Measurements from ENCODE around the gene RASD2.
A peak's percentile ranks its signal among the peaks of the same experiment; 100 is the strongest.

The RASD2 gene

GRCh38 chr22:35533365-35534029 lies 7.1 kb upstream of the RASD2 start:
- no peak for DNase-seq (ENCODE audit: low spot score)
- in situ Hi-C loops (cut with MboI; ENCODE audit: low sequenced_read_pairs, unreplicated experiment): no loop called here
- TF ChIP-seq CTCF (IDR thresholded peaks at IDR 0.05; ENCODE audit: borderline replicate concordance, control extremely low read depth, extremely low read depth, insufficient read depth, missing control alignments): no peak

- no peak for TF ChIP-seq CTCF (IDR thresholded peaks at IDR 0.05; ENCODE audit: borderline replicate concordance, control extremely low read depth, extremely low read depth, insufficient read depth, missing control alignments)
- in situ Hi-C loops (cut with MboI; ENCODE audit: low sequenced_read_pairs, unreplicated experiment): no loop called here
- no peak for DNase-seq (ENCODE audit: low spot score)
Measured at GRCh38 chr22:35534091-35534490, 6.5 kb upstream of the RASD2 start.

GRCh38 chr22:35537232-35537631 lies 3.4 kb upstream of the RASD2 start:
- TF ChIP-seq CTCF (IDR thresholded peaks at IDR 0.05; ENCODE audit: borderline replicate concordance, control extremely low read depth, extremely low read depth, insufficient read depth, missing control alignments): no peak
- DNase-seq (ENCODE audit: low spot score): no peak
- in situ Hi-C loops (cut with MboI; ENCODE audit: low sequenced_read_pairs, unreplicated experiment): no loop called here

GRCh38 chr22:35538801-35539321 lies 1.8 kb upstream of the RASD2 start:
- TF ChIP-seq CTCF (IDR thresholded peaks at IDR 0.05; ENCODE audit: borderline replicate concordance, control extremely low read depth, extremely low read depth, insufficient read depth, missing control alignments): peak; percentile 20
- DNase-seq (ENCODE audit: low spot score): peak; percentile 58
- in situ Hi-C loops (cut with MboI; ENCODE audit: low sequenced_read_pairs, unreplicated experiment): no loop called here

- no peak for TF ChIP-seq CTCF (IDR thresholded peaks at IDR 0.05; ENCODE audit: borderline replicate concordance, control extremely low read depth, extremely low read depth, insufficient read depth, missing control alignments)
- in situ Hi-C loops (cut with MboI; ENCODE audit: low sequenced_read_pairs, unreplicated experiment): no loop called here
- no peak for DNase-seq (ENCODE audit: low spot score)
Measured at GRCh38 chr22:35539487-35539886, 1.1 kb upstream of the RASD2 start.

- in situ Hi-C loops (cut with MboI; ENCODE audit: low sequenced_read_pairs, unreplicated experiment): no loop called here
- no peak for TF ChIP-seq CTCF (IDR thresholded peaks at IDR 0.05; ENCODE audit: borderline replicate concordance, control extremely low read depth, extremely low read depth, insufficient read depth, missing control alignments)
- DNase-seq (ENCODE audit: low spot score): peak; percentile 93
Measured at GRCh38 chr22:35539910-35540594, 579 bp upstream of the RASD2 start.
